ENCODE results near the gene ELOF1. TPM values are rescaled to one million over a fixed set of nuclear protein-coding genes. Genes with fewer than 3 reads are reported as not detected.

The ELOF1 gene
- total RNA-seq, 1 donor = 56.3 TPM

- peak in 2 of 3 donors; percentile 44 to 52 for DNase-seq (ENCODE audit: low read depth in 2 of 3, low spot score in 2 of 3)
Observed at GRCh38 chr19:11538232-11539036, 20.6 kb downstream of the ELOF1 start, which contains the start of gene CNN1. Gene CNN1, plus strand, starts transcription at chr19:11538851. Its CDS starts 77 bp downstream, at chr19:11538928.

GRCh38 chr19:11535792-11536595 is 23.0 kb downstream of the ELOF1 start:
- peak; percentile 73 to 86 (median 86) for DNase-seq (ENCODE audit: low read depth in 2 of 3, low spot score in 2 of 3)

- no peak for DNase-seq (ENCODE audit: low read depth in 2 of 3, low spot score in 2 of 3)
Observed at GRCh38 chr19:11534948-11535347, 24.1 kb downstream of the ELOF1 start.

GRCh38 chr19:11534538-11534937 is 24.5 kb downstream of the ELOF1 start:
- no peak for DNase-seq (ENCODE audit: low read depth in 2 of 3, low spot score in 2 of 3)

GRCh38 chr19:11530432-11530831 is 28.6 kb downstream of the ELOF1 start:
- peak in 2 of 3 donors; percentile 83 to 91 for DNase-seq (ENCODE audit: low read depth in 2 of 3, low spot score in 2 of 3)

- peak; percentile 74 to 98 (median 97) for DNase-seq (ENCODE audit: low read depth in 2 of 3, low spot score in 2 of 3)
Observed at GRCh38 chr19:11528551-11529341, 30.3 kb downstream of the ELOF1 start, which contains the start of gene ECSIT. Gene ECSIT, minus strand, starts transcription at chr19:11529134. Its CDS starts 9,964 bp downstream, at chr19:11519170.

GRCh38 chr19:11519138-11519537 is 39.9 kb downstream of the ELOF1 start:
- no peak for DNase-seq (ENCODE audit: low read depth in 2 of 3, low spot score in 2 of 3)

GRCh38 chr19:11513946-11514345 is 45.1 kb downstream of the ELOF1 start:
- DNase-seq (ENCODE audit: low read depth in 2 of 3, low spot score in 2 of 3) = no peak

GRCh38 chr19:11510444-11510843 is 48.6 kb downstream of the ELOF1 start:
- no peak for DNase-seq (ENCODE audit: low read depth in 2 of 3, low spot score in 2 of 3)

- DNase-seq (ENCODE audit: low read depth in 2 of 3, low spot score in 2 of 3) = no peak
Observed at GRCh38 chr19:11507370-11508078, 51.5 kb downstream of the ELOF1 start.

GRCh38 chr19:11506967-11507366 is 52.1 kb downstream of the ELOF1 start:
- DNase-seq (ENCODE audit: low read depth in 2 of 3, low spot score in 2 of 3) = no peak

GRCh38 chr19:11506101-11506555 is 52.9 kb downstream of the ELOF1 start:
- no peak for DNase-seq (ENCODE audit: low read depth in 2 of 3, low spot score in 2 of 3)

- peak; percentile 93 to 98 (median 96) for DNase-seq (ENCODE audit: low read depth in 2 of 3, low spot score in 2 of 3)
Observed at GRCh38 chr19:11505504-11506100, 53.4 kb downstream of the ELOF1 start, which contains the start of gene ZNF653. Gene ZNF653, minus strand, starts transcription at chr19:11505839. Its CDS starts 53 bp downstream, at chr19:11505786.

- DNase-seq (ENCODE audit: low read depth in 2 of 3, low spot score in 2 of 3) = peak; percentile 81 to 97 (median 96)
Observed at GRCh38 chr19:11505032-11505503, 54.0 kb downstream of the ELOF1 start.

GRCh38 chr19:11504502-11505031 is 54.5 kb downstream of the ELOF1 start:
- DNase-seq (ENCODE audit: low read depth in 2 of 3, low spot score in 2 of 3) = no peak

Measured in hematopoietic multipotent progenitor cell (in vitro differentiated cells).